HG03442 (cell line): ENCODE measurements around the gene C19orf25.
"Not testable (repeated sequence)": the region's sequence is repeated elsewhere in the genome, so short reads cannot be mapped to it uniquely, and the experiment has no call there.

Source experiments
- ATAC-seq: cut with Tn5 transposase; IDR thresholded peaks from one replicate; pipeline ENCODE4 v1.9.1; 2021; ENCODE audit warnings: mild to moderate bottlenecking, moderate library complexity; ENCODE audit not compliant: unreplicated experiment

The C19orf25 gene

DNA sequence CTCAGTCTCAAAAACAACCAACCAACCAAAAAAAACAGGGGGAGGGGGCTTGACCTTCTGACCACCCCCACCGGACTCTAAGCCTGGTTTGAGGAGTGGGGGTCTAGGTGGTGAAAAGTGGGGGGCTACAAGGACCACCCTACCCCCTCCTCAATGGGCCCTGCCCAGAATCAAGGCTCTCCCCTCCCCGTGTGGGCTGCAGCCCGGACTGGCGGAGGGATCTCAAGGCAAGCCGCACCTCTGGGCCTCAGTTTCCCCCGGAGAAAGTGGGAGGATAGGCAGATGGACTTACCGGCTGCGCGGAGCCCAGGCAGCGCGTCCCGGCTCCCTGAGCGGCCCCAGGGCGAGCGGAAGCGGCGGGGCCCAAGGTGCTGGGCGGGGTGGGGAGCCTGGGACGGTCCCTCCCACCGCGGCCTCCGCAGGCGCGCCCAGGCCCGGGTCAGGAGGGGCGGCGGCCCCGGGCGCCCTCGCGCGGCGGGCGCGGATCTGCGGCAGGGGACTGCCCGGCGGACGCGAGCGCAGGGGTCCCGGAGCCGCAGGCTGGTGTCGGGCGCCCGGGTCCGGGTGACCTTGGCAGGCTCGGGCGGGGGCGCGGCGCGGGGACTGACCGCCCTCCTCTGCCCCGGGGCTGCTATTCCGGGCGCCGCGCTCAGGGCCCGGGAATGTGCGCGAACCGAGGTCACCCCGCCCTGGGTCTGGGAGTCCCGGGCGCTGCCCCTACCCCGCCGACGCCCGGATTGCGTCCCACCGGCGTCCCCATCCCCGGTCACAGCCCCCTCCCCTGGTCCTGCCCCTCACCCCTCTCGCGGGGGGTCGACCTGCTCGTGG, 33.9 kb upstream of the C19orf25 start, which contains the start of gene ADAMTSL5:
TSS of gene ADAMTSL5 (minus strand) at position 349 of the 828 bp plus-strand sequence. CDS start 2,076 bp downstream, outside the sequence.
- ATAC-seq: no peak

DNA sequence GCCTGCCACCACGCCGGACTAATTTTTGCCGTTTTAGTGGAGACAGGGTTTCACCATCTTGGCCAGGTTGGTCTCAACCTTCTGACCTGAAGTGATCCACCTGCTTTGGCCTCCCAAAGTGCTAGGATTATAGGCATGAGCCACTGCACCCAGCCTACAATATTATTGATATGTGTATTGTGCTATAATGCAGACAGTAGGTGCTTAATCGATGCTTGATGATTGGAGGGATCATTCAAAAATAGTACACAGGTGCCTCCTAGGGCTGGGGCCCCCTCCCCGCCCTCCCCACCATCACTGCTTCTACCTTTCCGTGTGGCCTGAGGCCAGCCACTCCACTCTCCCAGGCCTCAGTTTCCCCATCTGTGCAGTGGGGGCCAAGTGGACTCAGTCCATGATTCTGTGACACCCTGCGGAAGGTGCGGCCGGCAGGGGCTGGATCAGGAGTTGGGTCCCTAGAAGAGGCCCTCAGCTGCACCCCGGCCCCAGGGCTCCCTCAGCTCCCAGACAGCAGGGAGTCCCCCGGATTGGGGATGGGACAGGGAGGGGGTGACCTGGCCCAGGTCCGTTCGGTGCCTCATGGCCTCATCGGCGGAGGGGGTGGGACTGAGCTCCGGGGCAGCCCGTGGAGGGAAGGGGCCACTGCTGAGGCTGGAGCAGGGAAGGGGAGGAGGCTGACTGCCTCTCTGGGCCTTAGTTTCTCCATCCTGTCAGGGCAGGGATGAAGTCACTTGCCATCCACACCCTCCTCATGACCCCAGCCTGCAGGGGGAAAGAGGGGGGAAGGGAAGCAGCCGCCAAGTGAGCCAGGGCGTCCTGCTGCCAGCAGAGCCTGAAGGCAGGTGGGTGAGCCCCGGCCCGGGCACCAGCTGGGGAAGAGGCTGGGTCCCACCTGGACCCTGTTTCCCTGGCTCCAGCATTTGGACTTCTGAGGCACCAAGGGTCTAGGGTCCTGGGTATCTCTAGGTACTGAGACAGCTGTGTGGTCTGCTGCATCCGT, 32.6 kb upstream of the C19orf25 start:
- no peak for ATAC-seq

DNA sequence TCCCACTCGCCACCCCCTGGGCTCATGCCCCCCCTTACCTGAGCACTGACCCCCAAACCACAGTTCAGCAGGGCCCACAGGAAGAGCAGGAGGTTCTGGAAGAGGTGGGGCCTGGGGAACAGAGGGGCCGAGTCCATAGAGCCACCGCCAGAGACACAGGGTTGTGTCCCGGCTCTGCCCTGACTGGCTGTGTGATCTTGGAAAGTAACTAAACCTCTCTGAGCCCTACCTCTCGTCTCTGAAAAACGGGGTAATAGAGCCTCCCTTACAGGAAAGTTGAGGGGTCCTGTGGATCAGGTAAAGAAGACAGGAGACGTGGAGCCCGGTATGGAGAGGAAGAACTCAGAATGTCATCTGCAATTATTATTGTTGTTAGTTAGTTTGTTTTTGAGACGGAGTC, 31.8 kb upstream of the C19orf25 start:
- no peak for ATAC-seq

DNA sequence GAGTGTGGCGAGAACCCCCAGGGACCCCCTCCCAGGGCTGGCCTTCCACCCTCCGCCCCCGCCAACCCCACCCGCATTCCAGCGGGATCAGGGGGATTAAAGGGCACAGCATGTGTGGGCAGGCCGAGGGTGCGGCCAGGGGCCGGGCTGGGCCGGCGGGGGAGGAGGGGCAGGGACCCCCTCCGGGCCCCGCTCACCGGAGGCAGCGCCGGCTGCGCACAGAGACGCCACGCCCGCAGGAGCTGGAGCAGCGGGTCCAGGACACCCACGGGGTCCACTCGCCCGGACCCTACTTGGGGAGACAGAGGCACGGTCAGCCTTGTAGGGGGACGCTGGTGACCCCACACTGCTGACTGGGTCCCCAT, 31.4 kb upstream of the C19orf25 start:
- ATAC-seq: no peak

DNA sequence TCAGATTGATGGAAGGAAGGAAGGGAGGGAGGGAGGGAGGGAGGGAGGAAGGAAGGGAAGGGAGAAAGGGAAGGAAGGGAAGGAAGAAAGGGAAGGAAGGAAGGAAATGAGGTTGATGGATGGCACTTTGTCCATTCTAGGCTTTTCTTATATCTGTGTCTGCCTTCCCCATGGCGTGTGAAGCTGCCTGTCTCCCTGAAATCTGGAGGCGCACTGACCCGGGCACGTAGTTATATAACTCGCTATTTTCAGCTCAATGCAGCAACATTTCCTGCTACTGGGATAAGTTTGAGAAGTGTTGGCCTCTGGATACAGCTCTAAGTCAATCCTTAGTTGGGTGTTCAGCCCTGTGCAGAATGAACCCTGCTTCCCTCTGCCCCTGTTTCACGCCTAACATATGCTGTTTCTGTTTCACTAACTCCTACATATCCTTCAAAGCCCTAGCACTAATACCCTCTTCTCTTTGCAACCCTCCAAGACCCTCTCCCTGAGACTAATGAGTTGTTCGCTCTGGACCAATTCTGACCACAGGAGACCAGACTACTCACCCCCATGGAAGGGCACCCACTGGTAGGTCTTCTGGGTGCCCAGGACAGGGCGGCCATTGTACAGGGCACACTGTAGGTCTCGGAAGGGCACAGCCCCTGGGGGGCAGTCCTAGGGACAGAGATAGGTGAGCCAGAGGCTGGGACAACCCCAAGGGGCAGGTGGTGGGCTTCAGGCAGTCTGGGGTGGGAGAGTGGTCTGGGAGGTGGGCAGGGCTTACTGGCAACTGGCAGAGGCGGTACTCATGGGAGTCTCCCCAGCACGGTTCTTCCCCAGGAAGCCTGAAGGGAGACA, 30.8 kb upstream of the C19orf25 start:
- no peak for ATAC-seq

DNA sequence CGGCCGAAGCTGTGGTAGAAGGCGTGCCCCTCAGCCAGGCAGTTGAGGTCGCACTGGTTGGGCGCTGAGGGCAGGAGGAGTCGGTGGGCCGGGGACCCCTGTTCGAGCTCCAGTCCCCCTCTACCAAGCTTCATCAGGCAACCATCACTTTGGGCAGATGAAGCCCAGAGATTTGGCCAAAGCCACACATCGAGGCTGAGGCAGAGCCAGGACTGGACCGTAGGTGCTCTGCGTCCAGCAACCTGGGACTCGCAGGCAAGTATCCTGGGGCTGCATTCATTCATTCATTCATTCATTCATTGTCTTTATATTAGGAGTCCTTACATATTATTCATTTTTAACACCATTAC, 29.5 kb upstream of the C19orf25 start:
- ATAC-seq: no peak

DNA sequence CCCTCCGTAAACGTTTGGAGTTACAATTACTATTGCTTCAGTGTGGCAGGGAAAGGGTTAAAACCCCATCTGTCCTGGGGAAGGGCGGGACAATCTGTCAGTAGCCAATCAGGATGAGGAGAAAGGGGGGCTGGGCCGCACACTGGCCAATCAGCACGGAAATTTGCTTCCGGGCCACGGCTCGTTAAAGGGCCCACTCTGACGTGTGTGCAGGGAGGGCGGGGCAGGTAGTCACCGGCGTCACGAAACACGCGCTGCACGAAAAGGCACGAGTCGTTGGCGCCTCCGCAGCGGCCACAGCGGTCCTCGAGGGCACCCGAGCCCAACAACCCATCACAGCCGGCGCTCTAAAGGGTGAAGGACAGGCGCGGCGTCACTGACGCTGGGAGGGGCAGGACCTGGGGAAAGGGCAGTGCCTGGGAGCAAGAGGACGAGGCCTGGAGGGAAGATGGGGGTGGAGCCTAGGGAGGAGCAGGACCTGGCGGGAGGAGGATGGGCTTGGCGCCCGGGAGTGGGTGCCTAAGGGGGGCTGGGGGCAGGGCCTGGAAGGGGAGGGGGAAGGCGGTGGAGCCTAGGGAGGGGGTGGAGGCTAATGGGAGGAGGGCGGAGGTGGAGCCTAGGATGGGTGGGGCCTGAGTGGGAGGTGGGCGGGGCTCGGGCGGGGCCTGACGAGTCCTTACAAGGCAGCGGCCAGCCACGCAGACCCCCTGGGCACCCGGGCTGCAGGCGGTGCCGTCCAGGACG, 28.9 kb upstream of the C19orf25 start:
- no peak for ATAC-seq

DNA sequence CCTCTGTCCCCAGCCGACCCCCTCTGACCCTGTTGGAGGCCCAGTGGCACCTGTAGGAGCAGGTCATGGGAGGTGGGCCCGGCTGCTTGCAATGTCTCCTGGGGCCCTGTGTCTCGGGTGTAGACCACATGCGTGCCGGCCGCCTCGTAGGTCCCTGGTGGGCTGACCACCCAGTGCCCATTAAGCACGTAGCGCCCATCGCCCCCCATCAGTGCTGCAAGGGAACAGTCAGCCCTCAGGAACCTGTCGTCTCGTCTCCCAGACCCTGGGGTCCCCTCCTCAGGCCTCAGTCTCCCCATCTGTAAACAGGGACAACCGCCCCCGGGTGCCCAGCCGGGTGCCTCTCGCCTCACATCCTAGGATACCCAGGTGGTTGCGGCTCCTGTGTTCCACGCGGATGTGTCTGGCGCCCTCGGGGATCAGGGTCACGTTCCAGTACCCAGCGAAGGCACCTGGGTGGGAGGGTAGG, 28.2 kb upstream of the C19orf25 start:
- no peak for ATAC-seq

DNA sequence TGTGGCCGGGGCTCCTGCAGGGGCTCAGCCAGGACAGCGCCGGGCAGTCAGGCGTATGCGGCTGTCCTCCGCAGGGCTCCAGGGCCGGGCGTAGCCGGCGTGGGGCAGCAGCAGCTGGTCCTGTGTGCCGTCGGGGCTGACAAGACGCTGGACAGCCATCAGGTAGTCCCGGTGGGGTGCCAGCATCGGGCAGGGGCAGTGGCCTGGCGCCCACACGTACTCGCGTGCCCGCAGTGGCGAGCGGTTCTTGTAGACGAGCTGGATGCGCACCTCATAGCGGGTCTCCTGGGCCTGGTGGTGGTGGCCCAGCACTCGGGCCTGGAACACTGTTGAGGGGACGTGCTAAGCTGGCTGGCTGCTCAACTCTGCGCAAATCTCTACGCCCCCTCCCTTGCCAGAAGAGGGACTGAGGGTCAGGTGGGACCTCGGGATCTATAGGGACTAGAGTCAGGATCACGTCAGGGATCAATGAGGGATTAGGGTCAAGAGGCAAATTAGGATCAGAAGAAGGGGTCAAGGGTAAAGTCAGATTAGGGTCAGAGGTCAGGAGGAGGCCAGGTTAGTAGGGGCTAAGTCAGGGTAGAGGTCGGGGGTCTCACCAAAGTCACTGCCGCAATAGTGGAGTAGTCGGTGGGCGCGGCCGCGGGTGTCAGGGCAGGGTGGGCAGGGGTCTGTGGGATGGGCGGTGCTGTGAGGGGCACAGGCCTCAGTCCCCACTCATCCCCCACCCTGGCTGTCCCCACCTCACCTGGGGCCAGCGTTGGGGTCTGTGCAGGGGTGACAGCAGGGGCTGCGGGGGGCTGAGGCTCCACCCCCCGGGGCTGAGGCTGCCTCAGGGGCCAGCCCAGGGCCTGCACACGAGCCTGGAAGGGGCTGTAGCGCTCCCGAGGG, 27.2 kb upstream of the C19orf25 start:
- no peak for ATAC-seq

DNA sequence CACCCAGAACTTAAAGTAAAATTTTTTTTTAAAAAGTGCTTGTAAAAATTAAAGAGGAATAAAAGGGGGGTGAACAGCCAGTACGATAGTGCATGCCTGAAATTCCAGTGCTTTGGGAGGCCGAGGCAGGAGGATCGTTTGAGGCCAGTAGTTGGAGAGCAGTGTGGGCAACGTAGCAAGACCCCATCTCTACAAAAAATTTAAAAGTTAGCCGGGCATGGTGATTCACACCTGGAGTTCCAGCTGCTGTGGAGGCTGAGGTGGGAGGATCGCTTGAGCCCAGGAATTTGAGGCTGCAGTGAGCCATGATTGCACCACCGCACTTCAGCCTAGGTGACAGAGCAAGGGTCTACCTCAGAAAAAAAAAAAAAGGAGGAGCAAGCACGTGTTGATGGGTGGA, 26.0 kb upstream of the C19orf25 start:
- ATAC-seq: no peak

DNA sequence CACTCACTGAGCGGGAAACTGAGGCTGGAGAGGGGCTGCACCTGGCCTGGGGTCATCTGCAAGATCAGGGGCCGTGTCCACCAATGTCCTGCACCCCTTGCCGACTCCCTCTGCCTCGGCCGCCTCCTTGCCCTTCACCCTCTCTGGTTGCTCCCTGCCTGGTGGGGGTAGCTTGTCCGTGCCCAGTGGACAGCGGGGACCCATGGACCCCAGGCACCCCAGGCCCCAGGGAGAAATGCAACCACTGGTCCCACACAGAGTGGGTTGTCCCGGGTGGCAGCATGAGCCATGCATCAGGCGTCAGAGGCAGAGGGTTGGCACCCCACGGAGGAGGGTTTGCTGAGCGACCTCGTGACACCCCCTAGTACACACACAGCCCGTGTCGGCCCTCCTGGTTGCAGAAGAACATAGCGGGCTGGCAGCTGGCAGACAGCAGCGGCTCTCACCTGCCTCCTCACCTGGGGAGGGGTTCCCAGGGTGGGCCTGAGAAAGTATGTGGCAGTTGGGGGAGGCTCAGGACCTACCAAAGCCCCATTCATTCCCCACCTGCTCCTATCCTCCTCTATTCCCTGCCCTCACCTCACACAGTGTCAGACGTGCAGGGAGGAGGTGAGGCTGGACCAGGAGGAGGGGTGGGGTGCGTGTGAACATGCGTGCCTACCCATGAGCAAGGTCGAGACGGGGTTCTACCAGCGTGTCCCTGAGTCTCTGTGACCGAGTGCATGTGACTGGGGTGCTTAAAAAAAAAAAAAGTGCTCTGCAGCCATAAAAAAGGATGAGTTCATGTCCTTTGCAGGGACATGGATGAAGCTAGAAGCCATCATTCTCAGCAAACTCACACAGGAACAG, 25.1 kb upstream of the C19orf25 start:
- no peak for ATAC-seq

DNA sequence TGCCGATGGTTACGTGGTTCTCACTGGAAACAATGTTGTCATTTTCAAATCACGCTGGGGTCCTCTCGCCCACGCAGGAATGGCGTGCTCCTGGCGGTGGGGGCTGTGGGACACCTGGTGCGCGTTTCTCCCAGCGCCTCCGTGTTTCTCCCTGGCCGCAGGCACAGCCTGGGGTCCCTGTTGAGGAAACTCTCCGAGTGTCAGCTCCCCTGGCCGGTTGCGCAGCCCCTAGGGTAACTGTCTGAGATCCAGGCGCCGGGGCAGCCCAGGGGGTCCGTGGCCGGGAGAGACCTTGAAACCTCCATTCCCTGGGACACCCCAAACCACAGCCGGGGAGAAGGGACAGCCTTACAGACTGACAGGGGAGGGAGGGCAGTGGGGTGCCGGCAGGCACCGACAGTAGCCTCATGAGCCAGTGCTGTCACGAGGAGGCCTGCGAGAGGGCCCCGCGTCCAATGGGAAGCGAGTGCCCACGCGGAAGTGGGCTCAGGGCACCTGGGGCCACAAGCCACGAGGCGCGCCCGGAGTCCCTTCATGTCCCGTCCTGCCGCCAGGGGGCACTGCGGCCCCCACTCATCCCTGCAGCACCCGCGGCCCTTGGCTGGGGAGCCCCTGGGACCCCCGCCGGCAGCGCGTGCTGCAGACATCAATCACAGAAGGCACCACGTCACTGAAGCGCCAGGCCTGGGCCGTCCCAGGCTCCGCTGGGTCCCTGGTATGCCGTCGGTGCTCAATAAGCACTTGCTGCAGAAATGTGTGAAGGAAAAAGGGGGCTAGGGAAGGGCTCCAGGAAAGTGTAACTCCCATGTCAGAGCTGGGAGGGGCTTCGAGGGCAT, 24.3 kb upstream of the C19orf25 start:
- no peak for ATAC-seq

DNA sequence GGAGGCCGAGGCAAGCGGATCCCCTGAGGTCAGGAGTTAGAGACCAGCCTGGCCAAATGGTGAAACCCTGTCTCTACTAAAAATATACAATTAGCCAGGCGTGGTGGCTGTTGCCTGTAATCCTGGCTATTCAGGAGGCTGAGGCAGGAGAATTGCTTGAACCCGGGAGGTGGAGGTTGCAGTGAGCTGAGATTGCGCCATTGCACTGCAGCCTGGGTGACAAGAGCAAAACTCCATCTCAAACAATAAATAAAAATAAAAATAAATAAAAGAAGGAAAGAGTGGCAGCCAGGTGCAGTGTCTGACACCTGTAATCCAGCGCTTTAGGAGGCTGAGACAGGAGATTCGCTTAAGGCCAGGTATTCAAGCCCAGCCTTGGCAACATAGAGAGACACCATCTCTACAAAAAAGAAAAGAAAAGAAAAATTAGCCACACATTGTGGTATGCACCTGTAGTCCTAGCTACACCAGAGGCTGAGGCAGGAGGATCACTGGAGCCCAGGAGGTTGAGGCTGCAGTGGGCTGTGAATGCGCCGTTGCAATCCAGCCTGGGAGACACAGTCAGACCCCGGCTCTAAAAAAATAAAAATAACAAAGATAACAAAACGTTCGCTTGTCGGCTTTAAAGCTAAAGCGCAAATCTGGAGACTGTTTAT, 23.5 kb upstream of the C19orf25 start:
- no peak for ATAC-seq

DNA sequence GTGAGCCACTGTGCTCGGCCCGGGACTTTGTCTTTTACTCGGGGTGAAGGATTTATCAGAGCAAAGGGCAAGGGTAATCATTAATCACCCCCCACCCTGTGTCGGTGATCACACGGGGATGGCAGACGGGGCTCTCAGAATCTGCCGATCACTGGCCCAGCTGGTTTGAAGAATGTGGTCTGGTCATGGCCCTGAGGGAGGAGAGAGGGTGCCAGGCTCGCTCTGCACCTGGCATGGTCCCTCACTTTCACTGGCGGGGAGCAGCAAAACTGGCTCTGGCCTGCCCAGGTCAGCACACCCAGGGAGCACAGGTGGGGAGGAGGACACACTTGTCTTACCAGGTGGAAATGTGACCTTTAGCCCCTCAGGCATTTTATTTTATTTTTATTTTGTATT, 22.2 kb upstream of the C19orf25 start:
- ATAC-seq: no peak

DNA sequence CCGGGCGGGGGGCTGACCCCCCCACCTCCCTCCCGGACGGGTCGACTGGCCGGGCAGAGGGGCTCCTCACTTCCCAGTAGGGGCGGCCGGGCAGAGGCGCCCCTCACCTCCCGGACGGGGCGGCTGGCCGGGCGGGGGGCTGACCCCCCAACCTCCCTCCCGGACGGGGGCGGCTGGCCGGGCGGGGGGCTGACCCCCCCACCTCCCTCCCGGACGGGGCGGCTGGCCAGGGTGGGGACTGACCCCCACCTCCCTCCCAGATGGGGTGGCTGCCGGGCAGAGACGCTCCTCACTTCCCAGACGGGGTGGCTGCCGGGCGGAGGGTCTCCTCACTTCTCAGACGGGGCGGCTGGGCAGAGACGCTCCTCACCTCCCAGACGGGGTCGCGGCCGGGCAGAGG, 20.2 kb upstream of the C19orf25 start:
- not testable (repeated sequence) for ATAC-seq

DNA sequence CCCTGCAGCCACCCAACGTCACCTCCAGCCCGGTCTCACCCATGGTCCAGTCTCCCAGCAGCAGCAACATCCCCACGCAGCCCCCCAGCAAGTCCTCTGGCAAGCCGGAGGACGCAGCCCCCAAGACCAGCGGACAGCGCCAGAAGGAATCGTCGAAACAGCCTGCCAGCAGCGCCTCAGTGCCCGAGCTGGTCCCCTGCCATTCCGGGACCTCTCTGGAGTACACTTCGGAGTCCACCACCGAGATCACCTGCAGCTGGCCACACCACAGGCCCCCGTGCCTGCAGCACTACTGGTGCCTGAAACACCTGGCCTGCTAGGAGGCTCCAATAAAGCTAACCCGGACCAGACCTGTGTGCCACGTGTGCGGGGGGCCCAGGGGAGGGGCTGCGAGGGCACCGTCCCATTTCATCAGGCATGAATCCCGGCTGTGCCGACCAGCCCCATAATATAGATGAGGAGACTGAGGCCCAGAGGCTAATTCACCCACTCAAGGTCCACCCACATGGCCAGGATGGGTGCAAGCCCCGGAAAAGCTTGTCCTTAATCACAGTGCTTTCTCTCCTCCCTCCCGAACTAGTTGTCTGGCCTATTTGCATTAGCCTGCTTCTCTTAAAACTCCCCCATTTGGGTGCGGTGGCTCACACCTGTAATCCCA, 18.7 kb upstream of the C19orf25 start:
- no peak for ATAC-seq
